HEK293 (cell line): ENCODE results near the gene RARRES2.

Experiments
- CTCF ChIA-PET: fragments of 350-600 bp; formaldehyde crosslinking; extraction: SDS; loops from one replicate; lab custom pipeline; 2021; ENCODE audit warnings: antibody characterized with exemption; lab: Yijun Ruan, JAX
- POLR2A ChIA-PET: fragments of 300-600 bp; formaldehyde crosslinking; extraction: SDS; loops from one replicate; lab custom pipeline; 2020; ENCODE audit warnings: antibody characterized with exemption, inconsistent platforms; lab: Yijun Ruan, JAX
- H3K27ac ChIP-seq: fragments of 200-500 bp; sonication (Bioruptor generic); 2 replicates; pipeline ENCODE4 v1.5.1; 2014; ENCODE audit warnings: low read depth, low read length, control low read depth, inconsistent platforms; ENCODE audit errors: extremely low read depth
- H3K36me3 ChIP-seq, 2 experiments: fragments of 200-500 bp in 1 of 2; sonication (Bioruptor generic) in 1 of 2; 1 replicate in 1 of 2; 2 replicates in 1 of 2; pipeline ENCODE4 v1.5.1; 2014 to 2017; ENCODE audit warnings: inconsistent platforms in 2 of 2, low read length in 2 of 2; ENCODE audit not compliant: control insufficient read depth in 2 of 2, insufficient read depth in 1 of 2
- H3K4me1 ChIP-seq: fragments of 200-500 bp; sonication (Bioruptor generic); 2 replicates; pipeline ENCODE4 v1.5.1; 2014; ENCODE audit warnings: mild to moderate bottlenecking, low read length, inconsistent platforms; ENCODE audit not compliant: control insufficient read depth, insufficient read depth
- H3K4me3 ChIP-seq: 2 replicates; pipeline ENCODE4 v1.5.1; 2011; ENCODE audit warnings: low read depth, mild to moderate bottlenecking, control low read depth, low read length, moderate library complexity
- H3K9me3 ChIP-seq: fragments of 200-500 bp; sonication (Bioruptor generic); 2 replicates; pipeline ENCODE4 v1.5.1; 2014; ENCODE audit warnings: low read depth, low read length, inconsistent platforms; ENCODE audit not compliant: control insufficient read depth, insufficient read depth
- EGR2 ChIP-seq: fragments of 450-650 bp; formaldehyde crosslinking; IDR thresholded peaks from 2 replicates; pipeline ENCODE4 v1.5.1; 2016; ENCODE audit warnings: low read depth, missing biosample characterization, missing genetic modification characterization
- OSR2 ChIP-seq: fragments of 450-650 bp; formaldehyde crosslinking; IDR thresholded peaks from 2 replicates; pipeline ENCODE4 v1.5.1; 2016; ENCODE audit warnings: missing biosample characterization, missing genetic modification characterization
- PRDM6 ChIP-seq: fragments of 450-650 bp; formaldehyde crosslinking; IDR thresholded peaks from 2 replicates; pipeline ENCODE4 v1.5.1; 2017; ENCODE audit warnings: missing biosample characterization, missing genetic modification characterization
- SP2 ChIP-seq: fragments of 450-650 bp; formaldehyde crosslinking; IDR thresholded peaks from 2 replicates; pipeline ENCODE4 v1.5.1; 2016; ENCODE audit warnings: missing biosample characterization, missing genetic modification characterization
- TRIM28 ChIP-seq: IDR thresholded peaks from 2 replicates; pipeline ENCODE4 v1.6.1; 2011; ENCODE audit warnings: low read length, control low read depth, borderline replicate concordance
- WT1 ChIP-seq: fragments of 450-650 bp; formaldehyde crosslinking; IDR thresholded peaks from 2 replicates; pipeline ENCODE4 v1.5.1; 2016; ENCODE audit warnings: missing biosample characterization, missing genetic modification characterization
- ZBTB48 ChIP-seq: fragments of 450-650 bp; formaldehyde crosslinking; IDR thresholded peaks from 2 replicates; pipeline ENCODE4 v1.5.1; 2016; ENCODE audit warnings: missing biosample characterization, missing genetic modification characterization
- ZFP41 ChIP-seq: fragments of 450-650 bp; formaldehyde crosslinking; IDR thresholded peaks from 2 replicates; pipeline ENCODE4 v1.5.1; 2016; ENCODE audit warnings: missing biosample characterization, missing genetic modification characterization, borderline replicate concordance
- ZNF121 ChIP-seq: fragments of 450-650 bp; formaldehyde crosslinking; IDR thresholded peaks from 2 replicates; pipeline ENCODE4 v1.5.1; 2016; ENCODE audit warnings: missing biosample characterization, missing genetic modification characterization
- ZNF138 ChIP-seq: fragments of 450-650 bp; formaldehyde crosslinking; IDR thresholded peaks from 2 replicates; pipeline ENCODE4 v1.5.1; 2016; ENCODE audit warnings: missing biosample characterization, missing genetic modification characterization, borderline replicate concordance
- ZNF157 ChIP-seq: fragments of 450-650 bp; formaldehyde crosslinking; IDR thresholded peaks from 2 replicates; pipeline ENCODE4 v1.5.1; 2016; ENCODE audit warnings: missing biosample characterization, missing genetic modification characterization
- ZNF184 ChIP-seq: fragments of 450-650 bp; IDR thresholded peaks from 2 replicates; pipeline ENCODE4 v1.5.1; 2018; ENCODE audit warnings: missing biosample characterization, mild to moderate bottlenecking, missing genetic modification characterization
- ZNF223 ChIP-seq: fragments of 450-650 bp; formaldehyde crosslinking; IDR thresholded peaks from 2 replicates; pipeline ENCODE4 v1.5.1; 2016; ENCODE audit warnings: missing biosample characterization, missing genetic modification characterization
- ZNF335 ChIP-seq: fragments of 450-650 bp; formaldehyde crosslinking; conservative IDR thresholded peaks from 2 replicates; pipeline ENCODE4 v1.5.1; 2016; ENCODE audit warnings: missing biosample characterization, missing genetic modification characterization
- ZNF366 ChIP-seq: fragments of 450-650 bp; formaldehyde crosslinking; conservative IDR thresholded peaks from 2 replicates; pipeline ENCODE4 v1.5.1; 2016; ENCODE audit warnings: missing biosample characterization, missing genetic modification characterization
- ZNF398 ChIP-seq: fragments of 450-650 bp; formaldehyde crosslinking; IDR thresholded peaks from 2 replicates; pipeline ENCODE4 v1.5.1; 2017; ENCODE audit warnings: missing biosample characterization, missing genetic modification characterization
- ZNF423 ChIP-seq: fragments of 450-650 bp; formaldehyde crosslinking; IDR thresholded peaks from 2 replicates; pipeline ENCODE4 v1.5.1; 2016; ENCODE audit warnings: missing biosample characterization, missing genetic modification characterization
- ZNF48 ChIP-seq: fragments of 450-650 bp; formaldehyde crosslinking; IDR thresholded peaks from 2 replicates; pipeline ENCODE4 v1.5.1; 2016; ENCODE audit warnings: missing biosample characterization, missing genetic modification characterization
- ZNF501 ChIP-seq: fragments of 450-650 bp; formaldehyde crosslinking; IDR thresholded peaks from 2 replicates; pipeline ENCODE4 v1.5.1; 2016; ENCODE audit warnings: missing biosample characterization, missing genetic modification characterization
- ZNF521 ChIP-seq: fragments of 450-650 bp; formaldehyde crosslinking; IDR thresholded peaks from 2 replicates; pipeline ENCODE4 v1.5.1; 2017; ENCODE audit warnings: missing biosample characterization, mild to moderate bottlenecking, missing genetic modification characterization
- ZNF529 ChIP-seq: fragments of 450-650 bp; formaldehyde crosslinking; IDR thresholded peaks from 2 replicates; pipeline ENCODE4 v1.5.1; 2017; ENCODE audit warnings: missing genetic modification characterization, missing biosample characterization; ENCODE audit not compliant: insufficient replicate concordance
- ZNF560 ChIP-seq: fragments of 450-650 bp; formaldehyde crosslinking; IDR thresholded peaks from 2 replicates; pipeline ENCODE4 v1.5.1; 2017; ENCODE audit warnings: missing biosample characterization, missing genetic modification characterization, borderline replicate concordance
- ZNF571 ChIP-seq: fragments of 450-650 bp; formaldehyde crosslinking; IDR thresholded peaks from 2 replicates; pipeline ENCODE4 v1.5.0; 2017; ENCODE audit warnings: missing biosample characterization, missing genetic modification characterization
- ZNF585B ChIP-seq: fragments of 450-650 bp; formaldehyde crosslinking; IDR thresholded peaks from 2 replicates; pipeline ENCODE4 v1.5.1; 2016; ENCODE audit warnings: missing biosample characterization, missing genetic modification characterization
- ZNF600 ChIP-seq: fragments of 450-650 bp; formaldehyde crosslinking; IDR thresholded peaks from 2 replicates; pipeline ENCODE4 v1.5.1; 2016; ENCODE audit warnings: missing biosample characterization, missing genetic modification characterization
- ZNF654 ChIP-seq: fragments of 450-650 bp; formaldehyde crosslinking; IDR thresholded peaks from 2 replicates; pipeline ENCODE4 v1.5.1; 2016; ENCODE audit warnings: low read depth, missing biosample characterization, missing genetic modification characterization
- ZNF830 ChIP-seq: fragments of 450-650 bp; IDR thresholded peaks from 2 replicates; pipeline ENCODE4 v1.5.0; 2018; ENCODE audit warnings: missing biosample characterization, missing genetic modification characterization, low read depth, mild to moderate bottlenecking, moderate library complexity
- ZNF837 ChIP-seq: fragments of 450-650 bp; formaldehyde crosslinking; IDR thresholded peaks from 2 replicates; pipeline ENCODE4 v1.5.1; 2016; ENCODE audit warnings: missing biosample characterization, missing genetic modification characterization
- ZSCAN30 ChIP-seq: fragments of 450-650 bp; IDR thresholded peaks from 2 replicates; pipeline ENCODE4 v1.5.1; 2018; ENCODE audit warnings: missing biosample characterization, mild to moderate bottlenecking, missing genetic modification characterization, moderate library complexity
- TF ChIP-seq, protein P1 (sequence below): fragments of 450-650 bp; formaldehyde crosslinking; IDR thresholded peaks from 2 replicates; pipeline ENCODE4 v1.5.1; 2016; ENCODE audit warnings: missing biosample characterization, missing genetic modification characterization, borderline replicate concordance

The RARRES2 gene

GRCh38 chr7:150378115-150378852 is 36.9 kb upstream of the RARRES2 start:
- Histone ChIP-seq H3K27ac (peak overlapping the region; percentile 62; the same call in 1 of the 2 replicates), H3K36me3 (peaks cover 0 to 17% of the 10 kb centered on the region in 2 experiments; a peak in 1 of 3 replicates), H3K4me1 (peaks cover 3% of the 10 kb centered on the region; the same call in 1 of the 2 replicates), H3K4me3 (peak overlapping the region; percentile 55), H3K9me3 (no peaks in the 10 kb centered on the region)
- ChIA-PET CTCF (interaction anchor here (0.7 to 0.8 kb wide), 2 partner anchors 22 to 1110 kb away, joined by 3 to 6 read pairs; no protein-coding TSS in a partner anchor), POLR2A (interaction anchor here (0.6 to 2.2 kb wide), 4 partner anchors 9 to 715 kb away, joined by 3 to 18 read pairs (median 4); partner anchors contain the start of gene REPIN1)
- no peak for TF ChIP-seq ZNF571 (tag by site-specific recombination)
- TF ChIP-seq ZNF654 (tag by site-specific recombination): no peak
- 0 out of 2 replicates have a peak, but pooled peaks have one; percentile 56 for TF ChIP-seq ZNF600
- peak; percentile 91 for TF ChIP-seq OSR2
- no peak for TF ChIP-seq ZNF560 (tag by site-specific recombination)
- TF ChIP-seq ZNF121: peak; percentile 93
- TF ChIP-seq ZNF398: peak; percentile 64
- no peak for TF ChIP-seq ZNF585B (tag by site-specific recombination)
- TF ChIP-seq ZNF157 (tag by site-specific recombination): no peak
- TF ChIP-seq ZNF138 (tag by site-specific recombination): no peak
- TF ChIP-seq ZNF223 (tag by site-specific recombination): no peak
- TF ChIP-seq ZNF501 (tag by site-specific recombination): peak; percentile 84; the same call in 1 of the 2 replicates
- no peak for TF ChIP-seq ZNF837 (tag by site-specific recombination)
- TF ChIP-seq TRIM28: peak; percentile 62; the same call in 1 of the 2 replicates
- TF ChIP-seq, protein P1, sequence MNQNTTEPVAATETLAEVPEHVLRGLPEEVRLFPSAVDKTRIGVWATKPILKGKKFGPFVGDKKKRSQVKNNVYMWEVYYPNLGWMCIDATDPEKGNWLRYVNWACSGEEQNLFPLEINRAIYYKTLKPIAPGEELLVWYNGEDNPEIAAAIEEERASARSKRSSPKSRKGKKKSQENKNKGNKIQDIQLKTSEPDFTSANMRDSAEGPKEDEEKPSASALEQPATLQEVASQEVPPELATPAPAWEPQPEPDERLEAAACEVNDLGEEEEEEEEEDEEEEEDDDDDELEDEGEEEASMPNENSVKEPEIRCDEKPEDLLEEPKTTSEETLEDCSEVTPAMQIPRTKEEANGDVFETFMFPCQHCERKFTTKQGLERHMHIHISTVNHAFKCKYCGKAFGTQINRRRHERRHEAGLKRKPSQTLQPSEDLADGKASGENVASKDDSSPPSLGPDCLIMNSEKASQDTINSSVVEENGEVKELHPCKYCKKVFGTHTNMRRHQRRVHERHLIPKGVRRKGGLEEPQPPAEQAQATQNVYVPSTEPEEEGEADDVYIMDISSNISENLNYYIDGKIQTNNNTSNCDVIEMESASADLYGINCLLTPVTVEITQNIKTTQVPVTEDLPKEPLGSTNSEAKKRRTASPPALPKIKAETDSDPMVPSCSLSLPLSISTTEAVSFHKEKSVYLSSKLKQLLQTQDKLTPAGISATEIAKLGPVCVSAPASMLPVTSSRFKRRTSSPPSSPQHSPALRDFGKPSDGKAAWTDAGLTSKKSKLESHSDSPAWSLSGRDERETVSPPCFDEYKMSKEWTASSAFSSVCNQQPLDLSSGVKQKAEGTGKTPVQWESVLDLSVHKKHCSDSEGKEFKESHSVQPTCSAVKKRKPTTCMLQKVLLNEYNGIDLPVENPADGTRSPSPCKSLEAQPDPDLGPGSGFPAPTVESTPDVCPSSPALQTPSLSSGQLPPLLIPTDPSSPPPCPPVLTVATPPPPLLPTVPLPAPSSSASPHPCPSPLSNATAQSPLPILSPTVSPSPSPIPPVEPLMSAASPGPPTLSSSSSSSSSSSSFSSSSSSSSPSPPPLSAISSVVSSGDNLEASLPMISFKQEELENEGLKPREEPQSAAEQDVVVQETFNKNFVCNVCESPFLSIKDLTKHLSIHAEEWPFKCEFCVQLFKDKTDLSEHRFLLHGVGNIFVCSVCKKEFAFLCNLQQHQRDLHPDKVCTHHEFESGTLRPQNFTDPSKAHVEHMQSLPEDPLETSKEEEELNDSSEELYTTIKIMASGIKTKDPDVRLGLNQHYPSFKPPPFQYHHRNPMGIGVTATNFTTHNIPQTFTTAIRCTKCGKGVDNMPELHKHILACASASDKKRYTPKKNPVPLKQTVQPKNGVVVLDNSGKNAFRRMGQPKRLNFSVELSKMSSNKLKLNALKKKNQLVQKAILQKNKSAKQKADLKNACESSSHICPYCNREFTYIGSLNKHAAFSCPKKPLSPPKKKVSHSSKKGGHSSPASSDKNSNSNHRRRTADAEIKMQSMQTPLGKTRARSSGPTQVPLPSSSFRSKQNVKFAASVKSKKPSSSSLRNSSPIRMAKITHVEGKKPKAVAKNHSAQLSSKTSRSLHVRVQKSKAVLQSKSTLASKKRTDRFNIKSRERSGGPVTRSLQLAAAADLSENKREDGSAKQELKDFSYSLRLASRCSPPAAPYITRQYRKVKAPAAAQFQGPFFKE: no peak
- TF ChIP-seq ZNF335 (tag by site-specific recombination): peak; percentile 39
- no peak for TF ChIP-seq ZSCAN30 (tag by site-specific recombination)
- peak; percentile 45 for TF ChIP-seq WT1 (tag by site-specific recombination)
- no peak for TF ChIP-seq ZNF423 (tag by site-specific recombination)
- peak; percentile 48 for TF ChIP-seq EGR2 (tag by site-specific recombination)
- TF ChIP-seq PRDM6 (tag by site-specific recombination): no peak
- no peak for TF ChIP-seq ZNF48 (tag by site-specific recombination)
- no peak for TF ChIP-seq ZNF521
- TF ChIP-seq ZFP41 (tag by site-specific recombination): no peak
- TF ChIP-seq ZBTB48 (tag by site-specific recombination): peak; percentile 83
- TF ChIP-seq ZNF830 (tag by site-specific recombination): no peak
- TF ChIP-seq ZNF184 (tag by site-specific recombination): no peak
- peak; percentile 85 for TF ChIP-seq SP2 (tag by site-specific recombination)
- peak; percentile 51 for TF ChIP-seq ZNF366 (tag by site-specific recombination)
- TF ChIP-seq ZNF529 (tag by site-specific recombination): no peak
